Spinal cord (tissue), 10 donors: ENCODE data around the gene PTN. TPM values are rescaled to one million over a fixed set of nuclear protein-coding genes. Genes with fewer than 3 reads are reported as not detected.

Source experiments
- DNase-seq, 6 donors: peaks; one replicate each; pipeline versions ENCODE4 v3.0.0 to v3.0.0-alpha.2; 2013 to 2015; ENCODE audit warnings: low spot score in 6 of 6, low read depth in 4 of 6
- H3K27ac ChIP-seq: one replicate; pipeline ENCODE4 v1.5.1; 2013; ENCODE audit warnings: low read depth, low read length, control low read depth
- H3K27me3 ChIP-seq: one replicate; pipeline ENCODE4 v1.6.1; 2013; ENCODE audit warnings: low read length; ENCODE audit not compliant: control insufficient read depth, insufficient read depth
- H3K36me3 ChIP-seq: one replicate; pipeline ENCODE4 v1.6.1; 2013; ENCODE audit warnings: low read length; ENCODE audit not compliant: control insufficient read depth, insufficient read depth
- H3K4me1 ChIP-seq: one replicate; pipeline ENCODE4 v1.6.1; 2013; ENCODE audit warnings: low read length; ENCODE audit not compliant: control insufficient read depth, insufficient read depth
- H3K4me3 ChIP-seq: one replicate; pipeline ENCODE4 v1.5.1; 2013; ENCODE audit warnings: low read depth, low read length, control low read depth
- H3K9me3 ChIP-seq: one replicate; pipeline ENCODE4 v1.6.1; 2013; ENCODE audit warnings: low read length; ENCODE audit not compliant: control insufficient read depth, insufficient read depth
- WGBS: methylation state at CpG from one replicate; pipeline ENCODE4 v1.1.5; 2013; ENCODE audit warnings: missing lambda C conversion rate; ENCODE audit not compliant: insufficient coverage; 5-methylcytosine and 5-hydroxymethylcytosine counted together
- polyA plus RNA-seq, 2 donors: library from polyadenylated mRNA; unstranded; fragments of 120-200 nt; gene quantifications; one replicate each; pipeline ENCODE4 v1.2.1, GENCODE V29; 2013; ENCODE audit not compliant: insufficient read length in 2 of 2
- total RNA-seq, 2 donors: library from RNA; depleted of rRNA in 1 of 2; stranded (reverse); fragments of 120-200 nt in 1 of 2; fragments of >200 nt in 1 of 2; gene quantifications; one replicate each; pipeline versions ENCODE4 v1.2.3 to v1.2.4, GENCODE V29; 2013 to 2014
- donor health status: healthy.

The PTN gene
- total and polyA plus RNA-seq, 4 donors = 566 to 1,663 (median 1,554) TPM

DNA sequence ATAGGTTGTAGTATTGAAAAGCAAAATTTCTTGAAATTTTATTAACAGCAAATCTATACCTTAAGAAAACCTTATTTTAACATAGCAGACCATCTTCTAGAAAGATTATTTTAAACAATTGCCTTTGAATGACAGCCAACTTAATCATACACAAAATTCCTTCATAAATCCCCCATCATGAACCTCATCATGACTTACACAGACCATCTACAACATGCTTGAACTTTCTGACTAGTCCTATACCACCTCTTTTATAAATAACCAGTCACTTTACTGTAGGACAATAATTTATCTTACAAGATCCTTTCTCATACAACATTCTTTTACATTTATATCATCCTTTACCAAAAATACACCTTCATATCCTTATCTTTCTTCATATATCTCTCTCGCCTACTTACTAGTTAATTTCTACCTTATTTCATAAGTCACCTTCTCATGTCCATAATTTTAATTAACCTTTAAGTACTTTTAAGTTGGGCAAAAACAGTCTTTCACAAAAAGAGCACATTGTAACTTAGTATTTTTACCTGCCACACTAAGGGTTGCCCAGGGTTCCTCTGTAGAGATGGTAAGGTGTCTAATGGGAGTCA lies 16.6 kb upstream of the PTN start:
- no peak for DNase-seq
- peaks cover 26% of the 10 kb centered on the region for H3K9me3 ChIP-seq
- WGBS = no CpG with 5 or more reads among the region's 1 CpG

GRCh38 chr7:137354961-137355360 lies 11.4 kb upstream of the PTN start:
- Histone ChIP-seq H3K4me3 (no peak overlapping the region), H3K9me3 (peaks cover 11% of the 10 kb centered on the region), H3K36me3 (no peaks in the 10 kb centered on the region), H3K4me1 (peaks cover 4% of the 10 kb centered on the region), H3K27ac (peak overlapping the region; percentile 34), H3K27me3 (no peaks in the 10 kb centered on the region)
- DNase-seq = peak in 1 of 6 donors; percentile 72

More for the DNA sequence above, 16.6 kb upstream of the PTN start:
- Histone ChIP-seq H3K4me1 (no peaks in the 10 kb centered on the region), H3K27me3 (no peaks in the 10 kb centered on the region), H3K4me3 (no peak overlapping the region), H3K36me3 (no peaks in the 10 kb centered on the region), H3K27ac (no peak overlapping the region)

- peak in 5 of 6 donors; percentile 75 to 95 (median 81) for DNase-seq
- 38% methylated on average over 2 of the region's 5 CpGs for WGBS
- no peaks in the 10 kb centered on the region for H3K36me3 ChIP-seq
- H3K27ac ChIP-seq = peak overlapping the region; percentile 67
- peak overlapping the region; percentile 7 for H3K4me3 ChIP-seq
- H3K9me3 ChIP-seq = peaks cover 6% of the 10 kb centered on the region
- peaks cover 4% of the 10 kb centered on the region for H3K4me1 ChIP-seq
- no peaks in the 10 kb centered on the region for H3K27me3 ChIP-seq
These were observed 10.9 kb upstream of the PTN start for GRCh38 chr7:137354396-137354795.

DNA sequence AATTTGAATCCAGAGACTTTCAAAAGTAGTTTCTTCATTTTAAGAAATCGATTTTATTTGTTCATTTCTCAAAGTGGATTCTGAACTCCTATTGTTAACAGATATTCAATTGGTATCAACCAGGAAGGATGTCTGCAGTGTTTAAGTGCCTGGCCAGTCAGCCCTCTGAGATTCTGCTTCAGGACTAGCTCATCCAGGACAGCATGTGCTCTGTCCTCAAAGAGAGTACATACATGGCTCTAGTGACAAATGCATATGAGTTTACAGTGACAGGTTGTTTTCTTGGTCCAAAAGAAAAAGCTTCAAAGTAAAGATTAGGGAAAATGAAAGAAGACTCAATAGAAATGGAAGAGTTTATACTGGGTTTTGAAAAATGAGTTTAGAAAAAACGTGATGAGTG lies 8.4 kb upstream of the PTN start:
- no peak for DNase-seq
- Histone ChIP-seq H3K4me3 (no peak overlapping the region), H3K9me3 (peaks cover 4% of the 10 kb centered on the region), H3K36me3 (no peaks in the 10 kb centered on the region), H3K4me1 (peaks cover 4% of the 10 kb centered on the region), H3K27ac (no peak overlapping the region), H3K27me3 (no peaks in the 10 kb centered on the region)
- 50% methylated on average over 1 of the region's 2 CpGs for WGBS

DNA sequence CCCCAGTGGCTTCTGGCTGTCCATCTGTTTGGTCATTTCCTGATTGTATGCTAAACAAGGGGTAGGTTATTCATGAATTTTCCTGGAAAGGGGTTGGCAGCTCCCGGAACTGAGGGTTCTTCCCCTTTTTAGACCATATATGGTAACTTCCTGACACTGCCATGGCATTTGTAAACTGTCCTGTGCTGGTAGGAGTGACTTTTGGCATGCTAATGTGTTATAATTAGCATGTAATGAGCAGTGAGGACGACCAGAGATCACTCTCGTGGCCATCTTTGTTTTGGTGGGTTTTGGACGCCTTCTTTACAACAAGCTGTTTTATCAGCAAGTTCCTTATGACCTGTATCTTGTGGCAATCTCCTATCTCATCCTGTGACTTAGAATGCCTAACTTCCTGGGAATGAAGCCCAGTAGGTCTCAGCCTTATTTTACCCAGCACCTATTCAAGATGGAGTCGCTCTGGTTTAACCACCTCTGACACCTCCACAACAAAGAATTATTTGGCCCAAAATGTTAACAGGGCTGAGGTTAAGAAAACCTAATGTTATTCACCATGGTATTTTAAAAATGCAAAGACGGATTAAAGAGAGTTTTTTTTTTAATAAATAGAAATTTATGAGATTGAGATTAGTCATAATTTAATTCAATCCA lies 2.4 kb upstream of the PTN start:
- Histone ChIP-seq H3K9me3 (no peaks in the 10 kb centered on the region), H3K4me3 (no peak overlapping the region), H3K4me1 (no peaks in the 10 kb centered on the region), H3K27ac (no peak overlapping the region), H3K27me3 (no peaks in the 10 kb centered on the region), H3K36me3 (no peaks in the 10 kb centered on the region)
- WGBS = no CpG with 5 or more reads among the region's 6 CpGs
- DNase-seq = peak in 1 of 6 donors; percentile 49

DNA sequence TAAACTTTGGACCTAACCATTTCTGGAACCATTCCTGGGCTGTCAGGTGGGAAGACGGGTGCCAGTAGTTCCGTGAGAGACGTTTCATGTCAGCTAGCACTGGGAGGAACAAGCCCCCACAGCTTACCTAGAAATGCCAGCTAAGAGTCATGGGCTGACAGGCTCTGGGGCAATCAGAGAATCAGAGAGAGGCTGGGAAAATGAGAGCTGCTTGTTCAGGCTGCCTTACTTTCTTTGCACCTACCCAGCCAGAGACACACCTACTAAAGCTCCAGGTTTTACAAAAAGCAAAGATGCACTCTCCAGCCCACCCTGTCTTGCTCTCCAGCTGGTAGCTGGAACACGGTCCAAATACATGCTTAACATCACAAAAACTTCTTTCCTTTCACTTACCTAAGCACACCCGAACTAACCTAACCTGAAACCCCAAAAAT lies 688 bp downstream of the PTN start:
- Histone ChIP-seq H3K4me1 (no peaks in the 10 kb centered on the region), H3K27ac (peak overlapping the region; percentile 96), H3K27me3 (no peaks in the 10 kb centered on the region), H3K36me3 (no peaks in the 10 kb centered on the region), H3K9me3 (no peaks in the 10 kb centered on the region), H3K4me3 (peak overlapping the region; percentile 90)
- WGBS = 1% methylated on average over 5 of the region's 5 CpGs
- DNase-seq = peak in 2 of 6 donors; percentile 65 to 67

DNA sequence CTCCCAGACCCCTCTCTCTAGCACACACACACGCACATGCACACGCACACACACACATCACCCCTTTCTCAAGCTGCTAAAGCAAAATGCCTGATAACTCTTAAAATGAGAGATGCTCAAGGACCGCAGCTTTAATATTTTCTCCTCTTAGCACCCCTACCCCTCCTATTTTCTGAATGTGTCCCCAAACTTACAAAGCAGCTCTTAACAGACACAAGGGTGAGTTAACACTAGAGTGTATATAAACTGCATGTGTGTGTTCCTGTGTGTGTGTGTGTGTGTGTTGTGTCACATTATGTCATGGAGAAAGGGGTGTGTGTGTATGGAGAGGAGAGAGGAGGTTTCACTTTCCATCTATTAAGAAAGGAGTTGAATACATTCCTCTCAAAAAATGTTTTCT lies 1.3 kb downstream of the PTN start:
- 33% methylated on average over 2 of the region's 3 CpGs for WGBS
- peak overlapping the region; percentile 96 for H3K27ac ChIP-seq

GRCh38 chr7:137337902-137338301 lies 5.6 kb downstream of the PTN start:
- H3K4me1 ChIP-seq = no peaks in the 10 kb centered on the region
- peak overlapping the region; percentile 9 for H3K4me3 ChIP-seq
- WGBS = no CpG with 5 or more reads among the region's 2 CpGs
- H3K27me3 ChIP-seq = no peaks in the 10 kb centered on the region
- no peaks in the 10 kb centered on the region for H3K36me3 ChIP-seq
- no peak for DNase-seq
- no peaks in the 10 kb centered on the region for H3K9me3 ChIP-seq
- peak overlapping the region; percentile 96 for H3K27ac ChIP-seq

More for the DNA sequence above, 1.3 kb downstream of the PTN start:
- no peaks in the 10 kb centered on the region for H3K4me1 ChIP-seq
- peak in 2 of 6 donors; percentile 68 to 77 for DNase-seq
- no peaks in the 10 kb centered on the region for H3K27me3 ChIP-seq
- H3K4me3 ChIP-seq = peak overlapping the region; percentile 90
- H3K36me3 ChIP-seq = no peaks in the 10 kb centered on the region
- no peaks in the 10 kb centered on the region for H3K9me3 ChIP-seq

- no peaks in the 10 kb centered on the region for H3K36me3 ChIP-seq
- H3K27ac ChIP-seq = no peak overlapping the region
- no peaks in the 10 kb centered on the region for H3K9me3 ChIP-seq
- H3K4me3 ChIP-seq = no peak overlapping the region
- peaks cover 4% of the 10 kb centered on the region for H3K4me1 ChIP-seq
- 93% methylated on average over 2 of the region's 4 CpGs for WGBS
- no peak for DNase-seq
- no peaks in the 10 kb centered on the region for H3K27me3 ChIP-seq
These were observed 7.7 kb downstream of the PTN start for GRCh38 chr7:137335814-137336213.

GRCh38 chr7:137331378-137331777 lies 12.2 kb downstream of the PTN start:
- no peaks in the 10 kb centered on the region for H3K9me3 ChIP-seq
- no peak overlapping the region for H3K4me3 ChIP-seq
- H3K27me3 ChIP-seq = no peaks in the 10 kb centered on the region
- DNase-seq = peak in 1 of 6 donors; percentile 57
- WGBS = 52% methylated on average over 8 of the region's 8 CpGs
- H3K4me1 ChIP-seq = peaks cover 8% of the 10 kb centered on the region
- H3K36me3 ChIP-seq = peaks cover 5% of the 10 kb centered on the region
- H3K27ac ChIP-seq = peak overlapping the region; percentile 65
